Measurements from ENCODE around the gene PRKCZ. TPM values are rescaled to one million over a fixed set of nuclear protein-coding genes. Genes with fewer than 3 reads are reported as not detected.

PRKCZ gene
- total RNA-seq, 1 donor from 2014 or later = 1.3 TPM

- Histone ChIP-seq H3K4me3 (peak overlapping the region; percentile 51 to 54), H3K4me1 (peaks cover 34 to 61% of the 10 kb centered on the region in 2 donors), H3K27me3 (no peaks in the 10 kb centered on the region), H3K9me3 (no peaks in the 10 kb centered on the region), H3K27ac (peak overlapping the region; percentile 99), H3K36me3 (no peaks in the 10 kb centered on the region)
- peak; percentile 87 to 98 for DNase-seq (ENCODE audit: low spot score in 2 of 2)
- peak in 2 of 3 experiments; percentile 10 to 35 for TF ChIP-seq CTCF (IDR thresholded peaks at IDR 0.05)
- intact Hi-C loops (cut with DNase I) = loop anchor here (1.0 kb wide), 1 partner anchor 14 kb away; no protein-coding TSS in a partner anchor
Measured at GRCh38 chr1:2212532-2213491, 162.6 kb downstream of the PRKCZ start.

GRCh38 chr1:2213576-2214505, 163.6 kb downstream of the PRKCZ start:
- Histone ChIP-seq H3K36me3 (no peaks in the 10 kb centered on the region), H3K27me3 (no peaks in the 10 kb centered on the region), H3K4me1 (peaks cover 29 to 57% of the 10 kb centered on the region in 2 donors), H3K4me3 (peak overlapping the region; percentile 51 to 54), H3K27ac (peak overlapping the region; percentile 99), H3K9me3 (no peaks in the 10 kb centered on the region)
- TF ChIP-seq CTCF (IDR thresholded peaks at IDR 0.05) = no peak
- intact Hi-C loops (cut with DNase I) = loop anchor here (1.0 kb wide), 1 partner anchor 13 kb away; no protein-coding TSS in a partner anchor
- DNase-seq (ENCODE audit: low spot score in 2 of 2) = peak in 1 of 2 donors; percentile 95

GRCh38 chr1:2214541-2215241, 164.5 kb downstream of the PRKCZ start:
- TF ChIP-seq CTCF (IDR thresholded peaks at IDR 0.05) = no peak
- Histone ChIP-seq H3K9me3 (no peaks in the 10 kb centered on the region), H3K4me1 (peaks cover 23 to 49% of the 10 kb centered on the region in 2 donors), H3K27me3 (no peaks in the 10 kb centered on the region), H3K4me3 (peak overlapping the region; percentile 51 to 54), H3K36me3 (no peaks in the 10 kb centered on the region), H3K27ac (peak overlapping the region; percentile 99)
- intact Hi-C loops (cut with DNase I) = no loop called here
- DNase-seq (ENCODE audit: low spot score in 2 of 2) = peak in 1 of 2 donors; percentile 72

GRCh38 chr1:2215329-2215728, 165.1 kb downstream of the PRKCZ start:
- DNase-seq (ENCODE audit: low spot score in 2 of 2) = peak in 1 of 2 donors; percentile 61
- intact Hi-C loops (cut with DNase I) = no loop called here
- TF ChIP-seq CTCF (IDR thresholded peaks at IDR 0.05) = no peak

More at GRCh38 chr1:2215329-2215728, 165.1 kb downstream of the PRKCZ start:
- Histone ChIP-seq H3K27me3 (no peaks in the 10 kb centered on the region), H3K27ac (peak overlapping the region; percentile 99), H3K4me3 (no peak overlapping the region), H3K4me1 (peaks cover 23 to 43% of the 10 kb centered on the region in 2 donors), H3K36me3 (no peaks in the 10 kb centered on the region), H3K9me3 (no peaks in the 10 kb centered on the region)

Data from ascending aorta (tissue), 2 donors.